GM20000 (cell line): Measurements from ENCODE around the gene POMT2.

ENCODE experiments used
- DNase-seq: peaks from one replicate; pipeline ENCODE4 v3.0.0; 2012; ENCODE audit warnings: low spot score
- CTCF ChIP-seq: IDR thresholded peaks from 2 replicates; pipeline ENCODE4 v1.5.1; 2012; ENCODE audit warnings: mild to moderate bottlenecking, control low read depth; ENCODE audit errors: extremely low read depth, missing control alignments

The POMT2 gene

DNA sequence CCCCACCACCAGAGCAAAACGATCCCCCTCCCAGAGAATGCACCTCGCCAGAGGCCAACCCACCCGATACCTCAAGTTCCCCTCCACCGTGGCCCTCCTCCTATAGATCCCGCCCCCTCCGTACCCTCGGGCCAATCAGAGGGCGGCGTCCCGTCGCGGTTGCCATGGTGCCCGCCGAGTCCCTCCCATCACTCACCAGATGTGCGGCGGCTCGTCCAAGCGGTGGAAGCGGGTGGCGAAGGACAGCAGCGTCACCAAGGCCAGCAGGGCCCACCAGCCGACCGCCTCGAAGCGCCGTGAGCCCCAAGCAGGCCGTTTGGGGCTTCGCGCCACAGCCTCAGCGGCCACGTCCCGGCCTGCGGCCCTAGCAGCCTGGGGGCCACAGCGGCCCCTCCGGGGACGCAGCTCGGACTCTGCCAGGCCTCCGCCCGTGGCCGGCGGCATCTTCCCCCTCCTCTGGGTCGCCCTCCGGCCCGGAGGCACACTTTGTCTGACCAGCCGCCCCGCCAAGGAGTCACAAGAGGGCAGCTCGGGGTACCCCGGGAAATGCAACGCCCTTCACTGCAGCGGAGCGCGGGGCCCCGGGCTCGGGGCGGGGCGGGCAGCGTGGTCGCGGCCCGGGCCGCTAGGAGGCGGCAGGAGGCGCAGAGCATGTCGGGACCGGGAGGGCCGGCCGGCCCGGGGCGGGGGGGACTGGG lies at the start of gene POMT2:
TSS of gene POMT2 (minus strand) at position 646 of the 698 bp plus-strand sequence. CDS start at position 444, 202 bp downstream.
- peak; percentile 92 for DNase-seq
- TF ChIP-seq CTCF, result no peak

GRCh38 chr14:77369285-77369684 lies 48.6 kb upstream of the POMT2 start:
- no peak for DNase-seq
- no peak for TF ChIP-seq CTCF

DNA sequence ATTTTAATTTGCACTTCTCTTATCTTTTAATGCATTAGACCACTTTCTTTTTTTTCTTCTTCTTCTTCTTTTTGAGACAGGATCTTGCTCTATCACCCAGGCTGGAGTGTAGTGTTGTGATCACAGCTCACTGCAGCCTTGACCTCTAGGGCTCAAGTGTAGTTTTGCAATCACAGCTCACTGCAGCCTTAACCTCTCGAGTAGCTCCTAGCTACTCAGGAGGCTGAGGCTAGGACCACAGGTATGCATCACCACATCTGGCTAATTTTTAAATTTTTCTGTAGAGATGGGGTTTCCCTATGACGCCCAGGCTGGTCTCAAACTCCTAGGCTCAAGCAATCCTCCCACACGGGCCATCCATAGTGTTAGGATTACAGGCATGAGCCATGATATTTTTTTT lies 43.5 kb upstream of the POMT2 start:
- DNase-seq, result no peak
- TF ChIP-seq CTCF, result no peak

DNA sequence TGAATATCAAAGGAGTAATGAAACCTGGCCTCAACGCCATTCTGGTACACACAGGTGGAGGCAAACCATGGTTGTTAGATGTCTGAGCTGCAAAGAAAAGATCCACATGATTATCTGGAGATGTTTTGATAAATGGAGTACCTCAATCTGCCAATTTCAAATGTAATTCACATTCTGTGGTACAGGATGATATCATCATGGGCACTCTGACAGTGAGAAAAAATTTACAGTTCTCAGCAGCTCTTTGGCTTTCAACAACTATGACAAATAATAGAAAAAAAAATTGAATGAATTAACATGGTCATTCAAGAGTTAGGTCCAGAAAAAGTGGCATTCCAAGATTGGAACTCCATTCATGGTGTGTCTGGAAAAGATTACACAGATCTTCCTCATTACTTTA lies 38.9 kb upstream of the POMT2 start:
- no peak for TF ChIP-seq CTCF
- no peak for DNase-seq

DNA sequence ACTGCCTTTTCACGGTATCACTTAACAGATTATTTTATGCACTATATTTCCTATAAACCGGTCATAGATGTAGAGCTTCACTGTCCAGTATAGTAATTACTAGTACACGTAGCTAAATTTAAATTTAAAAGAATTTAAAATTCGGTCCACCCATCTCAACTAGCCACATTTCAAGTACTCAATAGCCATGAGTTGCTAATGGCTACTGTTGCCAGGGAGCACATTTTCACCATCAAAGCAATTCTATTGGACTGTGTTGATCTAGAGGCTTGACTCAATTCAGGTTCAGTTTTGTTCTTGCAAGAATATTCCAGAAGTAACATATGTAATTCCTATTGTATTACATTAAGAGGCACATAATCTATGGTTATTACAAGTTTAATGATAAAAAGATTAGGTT lies 36.2 kb upstream of the POMT2 start:
- DNase-seq, result no peak
- no peak for TF ChIP-seq CTCF

GRCh38 chr14:77355811-77356210 lies 35.1 kb upstream of the POMT2 start:
- no peak for TF ChIP-seq CTCF
- no peak for DNase-seq

- DNase-seq, result no peak
- no peak for TF ChIP-seq CTCF
Measured at GRCh38 chr14:77353469-77354141, 32.9 kb upstream of the POMT2 start.
